HG02571 (cell line): ENCODE measurements around the gene DENND2D.
A peak's percentile ranks its signal among the peaks of the same experiment; 100 is the strongest.

Experiments
- ATAC-seq: cut with Tn5 transposase; IDR thresholded peaks from one replicate; pipeline ENCODE4 v1.9.1; 2021; ENCODE audit warnings: mild to moderate bottlenecking, moderate library complexity; ENCODE audit not compliant: unreplicated experiment

The DENND2D gene

DNA sequence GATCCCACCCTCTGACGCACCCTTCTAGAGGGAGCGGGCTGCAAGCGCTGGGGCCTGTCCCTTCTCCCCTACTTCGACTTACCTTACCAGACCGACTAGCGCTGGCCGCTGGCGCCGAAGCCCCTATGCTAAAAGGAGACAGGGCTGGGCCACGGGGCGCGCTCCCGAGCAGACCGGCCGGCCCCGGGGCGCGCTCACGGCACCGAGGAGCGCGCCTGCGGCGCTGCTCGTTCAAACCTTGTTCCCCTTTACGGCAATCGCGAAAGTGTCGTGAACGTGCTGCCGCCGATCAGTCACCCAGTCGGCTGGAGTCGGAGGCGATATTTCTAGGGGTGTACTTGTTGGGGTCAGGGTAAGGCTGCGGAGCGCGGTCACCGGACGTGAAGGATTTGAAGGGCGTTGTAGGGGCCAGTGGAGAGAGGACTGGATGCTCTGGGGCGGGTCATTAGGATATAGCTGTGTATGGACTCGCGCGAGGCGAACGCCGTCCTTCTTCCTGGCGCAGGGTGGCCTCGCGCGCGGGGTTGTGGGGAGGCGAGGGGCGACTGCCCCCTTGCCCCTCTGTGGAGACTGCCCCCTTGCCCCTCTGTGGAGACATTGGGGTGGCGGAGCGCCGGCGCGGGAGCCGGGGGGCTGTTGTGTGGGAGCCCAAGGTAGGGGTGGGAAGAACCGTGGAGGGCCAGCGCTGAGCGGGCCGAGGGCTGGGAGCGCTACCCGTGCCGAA is 60.3 kb downstream of the DENND2D start, which contains the start of the genes CEPT1 and DRAM2:
Gene CEPT1 (plus strand): TSS at position 268 of the 724 bp plus-strand sequence. CDS start 7,492 bp downstream, outside the sequence.
Gene DRAM2 (minus strand): TSS at position 138 of the 724 bp plus-strand sequence. CDS start 8,539 bp downstream, outside the sequence.
- peak; percentile 69 for ATAC-seq

DNA sequence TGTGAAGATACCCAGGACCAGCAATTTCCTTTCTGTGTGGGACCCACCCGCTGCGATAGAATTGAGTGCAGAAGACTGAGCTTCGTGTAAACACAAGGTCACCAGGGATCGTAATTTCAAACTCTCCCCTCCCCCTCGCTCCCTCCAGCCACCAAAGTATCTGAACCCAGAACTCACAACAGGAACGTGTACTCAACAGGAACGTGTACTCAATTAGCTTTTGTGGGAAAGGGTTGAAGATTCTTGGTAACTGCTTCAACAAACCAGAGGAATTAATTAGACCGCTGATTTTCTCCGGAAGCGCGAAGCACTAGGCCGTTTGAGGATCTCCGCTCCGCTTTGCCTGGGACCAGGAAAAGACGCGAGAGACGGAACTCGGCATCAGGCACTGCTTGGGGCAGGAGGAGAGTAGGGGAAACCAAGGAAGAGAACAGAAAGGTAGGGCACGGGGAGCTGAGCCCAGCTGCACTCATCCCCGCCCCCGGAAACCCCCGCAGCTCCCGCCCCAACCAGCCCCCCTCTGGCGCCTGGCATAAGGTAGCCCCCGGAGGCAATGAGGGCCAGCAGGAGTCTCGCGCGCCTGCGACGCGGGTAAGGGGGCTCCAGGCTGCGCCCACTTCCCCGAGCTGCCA is 61.0 kb downstream of the DENND2D start:
- peak; percentile 39 for ATAC-seq
